Neural progenitor cell (in vitro differentiated cells): ENCODE results near the gene IGLL5. TPM values are rescaled to one million over a fixed set of nuclear protein-coding genes. Genes with fewer than 3 reads are reported as not detected.

Experiments used
- DNase-seq: peaks from one replicate; pipeline ENCODE4 v3.0.0-alpha.2; 2016; ENCODE audit warnings: low spot score
- H2AFZ ChIP-seq: fragments of 200-600 bp; sonication (generic); replicated peaks from 2 replicates; pipeline ENCODE4 v1.6.1; 2016; ENCODE audit warnings: antibody characterized with exemption
- H3F3A ChIP-seq: fragments of 200-600 bp; sonication (generic); 2 replicates; pipeline ENCODE4 v1.6.1; 2016; ENCODE audit warnings: antibody characterized with exemption, low read depth
- H3K27ac ChIP-seq: fragments of 200-600 bp; sonication (generic); 2 replicates; pipeline ENCODE4 v1.5.1; 2016; ENCODE audit warnings: mild to moderate bottlenecking
- H3K27me3 ChIP-seq: fragments of 200-600 bp; sonication (generic); 2 replicates; pipeline ENCODE4 v1.6.1; 2016; ENCODE audit warnings: mild to moderate bottlenecking, moderate library complexity
- H3K36me3 ChIP-seq: fragments of 200-600 bp; sonication (generic); 2 replicates; pipeline ENCODE4 v1.5.1; 2016
- H3K4me1 ChIP-seq: fragments of 200-600 bp; sonication (generic); 2 replicates; pipeline ENCODE4 v1.6.1; 2016; ENCODE audit warnings: mixed run types
- H3K4me2 ChIP-seq: fragments of 200-600 bp; sonication (generic); 2 replicates; pipeline ENCODE4 v1.6.1; 2016
- H3K4me3 ChIP-seq: fragments of 200-600 bp; sonication (generic); 2 replicates; pipeline ENCODE4 v1.5.1; 2016
- H3K79me2 ChIP-seq: fragments of 200-600 bp; sonication (generic); 2 replicates; pipeline ENCODE4 v1.6.1; 2016; ENCODE audit warnings: low read depth
- H3K9ac ChIP-seq: fragments of 200-600 bp; sonication (generic); 2 replicates; pipeline ENCODE4 v1.6.1; 2016
- H3K9me3 ChIP-seq: fragments of 200-600 bp; sonication (generic); 2 replicates; pipeline ENCODE4 v1.5.1; 2016; ENCODE audit warnings: low read depth
- H4K20me1 ChIP-seq: fragments of 200-600 bp; sonication (generic); 2 replicates; pipeline ENCODE4 v1.6.1; 2016; ENCODE audit warnings: low read depth
- H3K27ac Mint-ChIP-seq: 3 replicates; pipeline ENCODE4 v1.8.0; 2021; ENCODE audit warnings: mixed read lengths
- H3K27me3 Mint-ChIP-seq: 2 replicates; pipeline ENCODE4 v1.8.0; 2022; ENCODE audit warnings: low read depth, mild to moderate bottlenecking, inconsistent platforms, moderate library complexity, mixed read lengths; ENCODE audit not compliant: insufficient read depth
- H3K36me3 Mint-ChIP-seq: 3 replicates; pipeline ENCODE4 v1.8.0; 2021; ENCODE audit warnings: mixed read lengths
- H3K4me1 Mint-ChIP-seq: 3 replicates; pipeline ENCODE4 v1.8.0; 2021; ENCODE audit warnings: mixed read lengths
- H3K4me3 Mint-ChIP-seq: 3 replicates; pipeline ENCODE4 v1.8.0; 2021; ENCODE audit warnings: mild to moderate bottlenecking, moderate library complexity, mixed read lengths
- H3K9me3 Mint-ChIP-seq: 3 replicates; pipeline ENCODE4 v1.8.0; 2020; ENCODE audit warnings: mixed read lengths
- CTCF ChIP-seq: fragments of 200-600 bp; sonication (generic); IDR thresholded peaks from 2 replicates; pipeline ENCODE4 v1.5.1; 2017; ENCODE audit warnings: antibody characterized with exemption, mild to moderate bottlenecking
- EZH2 ChIP-seq: fragments of 200-600 bp; sonication (generic); IDR thresholded peaks from 2 replicates; pipeline ENCODE4 v1.6.1; 2017; ENCODE audit warnings: antibody characterized with exemption, mild to moderate bottlenecking, moderate library complexity
- EZH2phosphoT487 ChIP-seq: fragments of 200-600 bp; sonication (generic); IDR thresholded peaks from 2 replicates; pipeline ENCODE4 v1.6.1; 2017; ENCODE audit warnings: antibody characterized with exemption
- total RNA-seq: library from RNA; depleted of rRNA; stranded (reverse); fragments of >200 nt; gene quantifications from 2 replicates; pipeline ENCODE4 v1.2.3, GENCODE V29; 2015; ENCODE audit warnings: low replicate concordance

IGLL5 gene
- total RNA-seq, 1 donor from 2014 or later, result not detected

- TF ChIP-seq CTCF (no peak), EZH2 (no peak), EZH2phosphoT487 (no peak)
- Histone ChIP-seq H3F3A (no peaks in the 10 kb centered on the region), H3K4me3 (no peak overlapping the region), H3K9me3 (no peaks in the 10 kb centered on the region), H3K79me2 (no peaks in the 10 kb centered on the region), H4K20me1 (no peaks in the 10 kb centered on the region), H3K4me1 (no peaks in the 10 kb centered on the region), H3K4me2 (no peak overlapping the region), H2AFZ (no peak overlapping the region), H3K36me3 (no peaks in the 10 kb centered on the region), H3K27me3 (peaks cover 100% of the 10 kb centered on the region), H3K27ac (no peak overlapping the region), H3K9ac (no peak overlapping the region)
- Mint-ChIP-seq H3K9me3 (no peaks in the 10 kb centered on the region), H3K27ac (no peak overlapping the region), H3K4me3 (no peak overlapping the region), H3K27me3 (peaks cover 2% of the 10 kb centered on the region), H3K4me1 (no peaks in the 10 kb centered on the region), H3K36me3 (no peaks in the 10 kb centered on the region)
- DNase-seq, result no peak
Observed at GRCh38 chr22:22840780-22841179, 46.8 kb upstream of the IGLL5 start.

- H4K20me1 ChIP-seq, result no peaks in the 10 kb centered on the region
- H3K4me2 ChIP-seq, result no peak overlapping the region
- no peaks in the 10 kb centered on the region for H3K36me3 ChIP-seq
- Mint-ChIP-seq H3K27me3 (peaks cover under 1% of the 10 kb centered on the region), H3K36me3 (no peaks in the 10 kb centered on the region), H3K9me3 (no peaks in the 10 kb centered on the region), H3K27ac (no peak overlapping the region), H3K4me3 (no peak overlapping the region), H3K4me1 (no peaks in the 10 kb centered on the region)
- TF ChIP-seq CTCF (no peak), EZH2 (no peak), EZH2phosphoT487 (no peak)
- H3K9ac ChIP-seq, result no peak overlapping the region
- H3K79me2 ChIP-seq, result no peaks in the 10 kb centered on the region
- H3F3A ChIP-seq, result no peaks in the 10 kb centered on the region
- no peak overlapping the region for H3K4me3 ChIP-seq
- no peak overlapping the region for H2AFZ ChIP-seq
- no peak overlapping the region for H3K27ac ChIP-seq
- H3K27me3 ChIP-seq, result peaks cover 100% of the 10 kb centered on the region
- H3K9me3 ChIP-seq, result no peaks in the 10 kb centered on the region
- DNase-seq, result no peak
- no peaks in the 10 kb centered on the region for H3K4me1 ChIP-seq
Observed at GRCh38 chr22:22841598-22841997, 46.0 kb upstream of the IGLL5 start.

- H3K9me3 ChIP-seq, result no peaks in the 10 kb centered on the region
- no peaks in the 10 kb centered on the region for H4K20me1 ChIP-seq
- H3K27ac Mint-ChIP-seq, result no peak overlapping the region
- H3K4me3 Mint-ChIP-seq, result no peak overlapping the region
- no peak for DNase-seq
- H3K9me3 Mint-ChIP-seq, result no peaks in the 10 kb centered on the region
- H3K36me3 Mint-ChIP-seq, result no peaks in the 10 kb centered on the region
- H3K27me3 Mint-ChIP-seq, result no peaks in the 10 kb centered on the region
- no peaks in the 10 kb centered on the region for H3K4me1 ChIP-seq
- TF ChIP-seq CTCF, result no peak
- no peak for TF ChIP-seq EZH2phosphoT487
- TF ChIP-seq EZH2, result no peak
- H3K27ac ChIP-seq, result no peak overlapping the region
- no peak overlapping the region for H3K4me3 ChIP-seq
- H3K79me2 ChIP-seq, result no peaks in the 10 kb centered on the region
- peaks cover 100% of the 10 kb centered on the region for H3K27me3 ChIP-seq
- H3K4me2 ChIP-seq, result no peak overlapping the region
- no peaks in the 10 kb centered on the region for H3K36me3 ChIP-seq
- no peak overlapping the region for H3K9ac ChIP-seq
- H3F3A ChIP-seq, result no peaks in the 10 kb centered on the region
- H2AFZ ChIP-seq, result no peak overlapping the region
- H3K4me1 Mint-ChIP-seq, result no peaks in the 10 kb centered on the region
Observed at GRCh38 chr22:22842085-22842484, 45.5 kb upstream of the IGLL5 start.
